HCT116 (cell line): ENCODE measurements around the gene OXT.

Experiments
- ATF3 ChIP-seq: IDR thresholded peaks from 2 replicates; pipeline ENCODE4 v1.6.1; 2012
- CEBPB ChIP-seq: IDR thresholded peaks from 2 replicates; pipeline ENCODE4 v1.6.1; 2012; ENCODE audit warnings: low read depth
- CTCF ChIP-seq, 3 experiments: fragments of 200-600 bp in 1 of 3; sonication (generic) in 1 of 3; IDR thresholded peaks in 2 of 3; conservative IDR thresholded peaks in 1 of 3; 2 replicates each; pipeline ENCODE4 v1.5.1; 2012 to 2017; ENCODE audit warnings: low read depth in 2 of 3, low read length in 2 of 3, antibody characterized with exemption in 1 of 3, borderline replicate concordance in 1 of 3, control low read depth in 1 of 3, mild to moderate bottlenecking in 1 of 3, mixed read lengths in 1 of 3, mixed run types in 1 of 3, moderate library complexity in 1 of 3; ENCODE audit not compliant: insufficient read depth in 1 of 3
- EZH2 ChIP-seq: fragments of 200-600 bp; sonication (generic); IDR thresholded peaks from 2 replicates; pipeline ENCODE4 v1.6.1; 2017; ENCODE audit warnings: antibody characterized with exemption, mixed run types
- EZH2phosphoT487 ChIP-seq: fragments of 200-600 bp; IDR thresholded peaks from 2 replicates; pipeline ENCODE4 v1.6.1; 2018; ENCODE audit warnings: antibody characterized with exemption, borderline replicate concordance
- JUND ChIP-seq: IDR thresholded peaks from 2 replicates; pipeline ENCODE4 v1.6.1; 2012
- POLR2A ChIP-seq: IDR thresholded peaks from 2 replicates; pipeline ENCODE4 v1.7.0; 2011; ENCODE audit warnings: borderline replicate concordance; ENCODE audit not compliant: insufficient read depth, insufficient read length; ENCODE audit errors: extremely low read depth
- POLR2AphosphoS5 ChIP-seq: IDR thresholded peaks from 2 replicates; pipeline ENCODE4 v1.6.1; 2011; ENCODE audit warnings: mild to moderate bottlenecking, low read depth, low read length, moderate library complexity
- REST ChIP-seq: IDR thresholded peaks from 2 replicates; pipeline ENCODE4 v1.6.1; 2012; ENCODE audit warnings: low read depth
- SIN3A ChIP-seq: IDR thresholded peaks from 2 replicates; pipeline ENCODE4 v1.6.1; 2012; ENCODE audit warnings: low read depth
- SP1 ChIP-seq: IDR thresholded peaks from 2 replicates; pipeline ENCODE4 v1.6.1; 2012; ENCODE audit warnings: low read depth

GRCh38 chr20:3074812-3075211, 3.4 kb downstream of the OXT start:
- no peak for TF ChIP-seq POLR2AphosphoS5
- no peak for TF ChIP-seq CTCF (IDR thresholded peaks at IDR 0.05 in 2 of 3, conservative IDR thresholded peaks at IDR 0.05 in 1 of 3; ENCODE audit: borderline replicate concordance in 1 of 3, insufficient read depth in 1 of 3, low read depth in 2 of 3, low read length in 2 of 3)
- TF ChIP-seq REST: no peak
- no peak for TF ChIP-seq POLR2A
- TF ChIP-seq ATF3: no peak
- TF ChIP-seq SP1: no peak
- TF ChIP-seq JUND: no peak
- TF ChIP-seq SIN3A: no peak
- TF ChIP-seq CEBPB: no peak
- no peak for TF ChIP-seq EZH2
- no peak for TF ChIP-seq EZH2phosphoT487
